GM21717 (cell line): ENCODE data around the gene PLK3.
"Not testable (repeated sequence)": the region's sequence is repeated elsewhere in the genome, so short reads cannot be mapped to it uniquely, and the experiment has no call there.

ENCODE experiments used
- ATAC-seq: cut with Tn5 transposase; IDR thresholded peaks from one replicate; pipeline ENCODE4 v1.9.1; 2021; ENCODE audit warnings: mild to moderate bottlenecking, moderate library complexity; ENCODE audit not compliant: unreplicated experiment

Gene PLK3

GRCh38 chr1:44786841-44787426 is 13.2 kb upstream of the PLK3 start:
- no peak for ATAC-seq

GRCh38 chr1:44787506-44787905 is 12.7 kb upstream of the PLK3 start:
- ATAC-seq = no peak

- ATAC-seq = no peak
These were observed 11.9 kb upstream of the PLK3 start, which contains the start of gene BEST4 for GRCh38 chr1:44788120-44788860. Gene BEST4, minus strand, starts transcription at chr1:44788170. Its CDS starts 465 bp downstream, at chr1:44787705.

- ATAC-seq = no peak
These were observed 9.0 kb upstream of the PLK3 start for GRCh38 chr1:44790968-44791801.

GRCh38 chr1:44792736-44793502 is 7.3 kb upstream of the PLK3 start:
- ATAC-seq = no peak

- not testable (repeated sequence) for ATAC-seq
These were observed 2.3 kb upstream of the PLK3 start for GRCh38 chr1:44797886-44798285.

- no peak for ATAC-seq
These were observed 1.5 kb upstream of the PLK3 start for GRCh38 chr1:44798481-44799365.

- no peak for ATAC-seq
These were observed 1.5 kb downstream of the PLK3 start for GRCh38 chr1:44801491-44802305.

- ATAC-seq = no peak
These were observed 2.3 kb downstream of the PLK3 start for GRCh38 chr1:44802306-44803061.

GRCh38 chr1:44803062-44803311 is 2.8 kb downstream of the PLK3 start:
- no peak for ATAC-seq

- no peak for ATAC-seq
These were observed 3.3 kb downstream of the PLK3 start for GRCh38 chr1:44803312-44804095.

GRCh38 chr1:44805311-44806024 is 5.3 kb downstream of the PLK3 start:
- no peak for ATAC-seq

- no peak for ATAC-seq
These were observed 6.0 kb downstream of the PLK3 start for GRCh38 chr1:44806025-44806703.

GRCh38 chr1:44806704-44807363 is 6.7 kb downstream of the PLK3 start, which contains the start of gene DYNLT4:
Gene DYNLT4, minus strand, starts transcription at chr1:44807351. Its CDS starts 683 bp downstream, at chr1:44806668.
- ATAC-seq = no peak

- peak; percentile 26 for ATAC-seq
These were observed 7.3 kb downstream of the PLK3 start for GRCh38 chr1:44807364-44808062.
